Lower leg skin (tissue), 4 donors: ENCODE measurements around the gene SOWAHC. TPM values are rescaled to one million over a fixed set of nuclear protein-coding genes. Genes with fewer than 3 reads are reported as not detected.

ENCODE experiments used
- DNase-seq, 2 donors: peaks; one replicate each; pipeline ENCODE4 v3.0.0-alpha.2; 2019; ENCODE audit warnings: low spot score in 2 of 2
- H3K4me3 ChIP-seq: fragments of 200-600 bp; sonication (generic); 2 replicates; pipeline ENCODE4 v1.5.1; 2017; ENCODE audit warnings: mild to moderate bottlenecking, low read depth; ENCODE audit not compliant: poor library complexity, severe bottlenecking
- CTCF ChIP-seq, 3 donors: fragments of 450-650 bp; IDR thresholded peaks; one replicate each; pipeline ENCODE4 v1.5.1; 2016; ENCODE audit warnings: antibody characterized with exemption in 3 of 3, mild to moderate bottlenecking in 3 of 3, moderate library complexity in 2 of 3
- POLR2A ChIP-seq, 2 donors: fragments of 450-650 bp; IDR thresholded peaks; one replicate each; pipeline ENCODE4 v1.6.1; 2016 to 2017; ENCODE audit warnings: antibody characterized with exemption in 2 of 2, mild to moderate bottlenecking in 1 of 2, moderate library complexity in 1 of 2
- WGBS, 2 donors: methylation state at CpG; one replicate each; pipeline ENCODE4 v1.1.5; 2018; 5-methylcytosine and 5-hydroxymethylcytosine counted together
- intact Hi-C: fragments of 100-400 bp; cut with DNase I; formaldehyde crosslinking; loops from one replicate; pipeline ENCODE4 v1.15.0; 2023; ENCODE audit warnings: low total_unique reads
- total RNA-seq, 4 donors: library from RNA; depleted of rRNA; stranded (reverse); fragments of >200 nt; gene quantifications; one replicate each; pipeline ENCODE4 v1.1.0, GENCODE V29; 2016

Gene SOWAHC
- total RNA-seq, 4 donors from 2014 or later: 80.6 to 85.9 (median 81.7) TPM

- intact Hi-C loops: no loop called here
- WGBS, 2 donors: 83 to 91% methylated on average over 14 of the region's 14 CpGs
- DNase-seq: peak in 1 of 2 donors; percentile 34
- no peak overlapping the region for H3K4me3 ChIP-seq
- TF ChIP-seq CTCF (IDR thresholded peaks at IDR 0.05) (no peak), POLR2A (IDR thresholded peaks at IDR 0.05) (no peak)
Observed at GRCh38 chr2:109645412-109646184, 31.4 kb downstream of the SOWAHC start.

- 78 to 94% methylated on average over 8 of the region's 8 CpGs for WGBS, 2 donors
- intact Hi-C loops: no loop called here
- peak in 1 of 2 donors; percentile 40 for DNase-seq
- no peak overlapping the region for H3K4me3 ChIP-seq
- TF ChIP-seq CTCF (IDR thresholded peaks at IDR 0.05): no peak
- TF ChIP-seq POLR2A (IDR thresholded peaks at IDR 0.05): no peak
Observed at GRCh38 chr2:109646961-109647360, 32.8 kb downstream of the SOWAHC start.

GRCh38 chr2:109647636-109648035, 33.5 kb downstream of the SOWAHC start:
- intact Hi-C loops: no loop called here
- no peak overlapping the region for H3K4me3 ChIP-seq
- 72 to 84% methylated on average over 7 of the region's 7 CpGs for whole genome bisulfite sequencing, 2 donors
- peak in 1 of 2 donors; percentile 75 for DNase-seq
- TF ChIP-seq POLR2A (IDR thresholded peaks at IDR 0.05) (no peak), CTCF (IDR thresholded peaks at IDR 0.05) (no peak)

- no peak overlapping the region for H3K4me3 ChIP-seq
- peak in 1 of 2 donors; percentile 82 for DNase-seq
- TF ChIP-seq POLR2A (IDR thresholded peaks at IDR 0.05): no peak
- no peak for TF ChIP-seq CTCF (IDR thresholded peaks at IDR 0.05)
- intact Hi-C loops: no loop called here
- WGBS, 2 donors: 65 to 67% methylated on average over 8 of the region's 8 CpGs
Observed at GRCh38 chr2:109648041-109648527, 33.9 kb downstream of the SOWAHC start.

- no peak overlapping the region for H3K4me3 ChIP-seq
- intact Hi-C loops: no loop called here
- WGBS, 2 donors: 57 to 67% methylated on average over 14 of the region's 14 CpGs
- TF ChIP-seq POLR2A (IDR thresholded peaks at IDR 0.05): no peak
- no peak for TF ChIP-seq CTCF (IDR thresholded peaks at IDR 0.05)
- peak in 1 of 2 donors; percentile 83 for DNase-seq
Observed at GRCh38 chr2:109649736-109650695, 35.9 kb downstream of the SOWAHC start.
